Cardiac muscle cell (in vitro differentiated cells and primary cell): ENCODE results near the gene MAST3. TPM values are rescaled to one million over a fixed set of nuclear protein-coding genes. Genes with fewer than 3 reads are reported as not detected.

Experiments used
- DNase-seq, 2 donors: peaks; one replicate each; pipeline versions ENCODE4 v3.0.0 to v3.0.0-alpha.2; 2010 to 2017; ENCODE audit warnings: low read depth in 1 of 2, low spot score in 1 of 2
- H3K27ac ChIP-seq: fragments of 200-600 bp; sonication (generic); 2 replicates; pipeline ENCODE4 v1.5.1; 2016
- H3K27me3 ChIP-seq: fragments of 200-600 bp; sonication (generic); 2 replicates; pipeline ENCODE4 v1.6.0; 2016; ENCODE audit warnings: control low read depth
- H3K36me3 ChIP-seq: fragments of 200-600 bp; sonication (generic); 2 replicates; pipeline ENCODE4 v1.5.1; 2016; ENCODE audit warnings: control low read depth
- H3K4me1 ChIP-seq: fragments of 200-600 bp; sonication (generic); 2 replicates; pipeline ENCODE4 v1.8.1; 2017; ENCODE audit warnings: low read depth, mild to moderate bottlenecking, mixed run types
- H3K4me3 ChIP-seq: fragments of 200-600 bp; sonication (generic); 2 replicates; pipeline ENCODE4 v1.5.1; 2016; ENCODE audit warnings: mild to moderate bottlenecking
- H3K9me3 ChIP-seq: fragments of 200-600 bp; sonication (generic); 2 replicates; pipeline ENCODE4 v1.5.1; 2017; ENCODE audit warnings: low read depth, mild to moderate bottlenecking, control low read depth
- CTCF ChIP-seq: IDR thresholded peaks from 2 replicates; pipeline ENCODE4 v1.5.1; 2012; ENCODE audit warnings: low read depth, mild to moderate bottlenecking, low read length
- polyA plus RNA-seq: library from polyadenylated mRNA; unstranded; fragments of >200 nt; fragmentation: Nextera tagmentation; extraction: Ambion mirVana; gene quantifications from 2 replicates; pipeline ENCODE4 v1.2.1, GENCODE V29; 2016
- total RNA-seq: library from RNA; depleted of rRNA; stranded (reverse); fragments of >200 nt; gene quantifications from 2 replicates; pipeline ENCODE4 v1.2.3, GENCODE V29; 2016

The MAST3 gene
- total and polyA plus RNA-seq, 2 experiments from 2014 or later: 5.5 to 8.1 TPM

- H3K4me3 ChIP-seq: no peak overlapping the region
- H3K36me3 ChIP-seq: no peaks in the 10 kb centered on the region
- no peaks in the 10 kb centered on the region for H3K9me3 ChIP-seq
- H3K27ac ChIP-seq: no peak overlapping the region
- no peak for DNase-seq
- H3K27me3 ChIP-seq: no peaks in the 10 kb centered on the region
- no peak for TF ChIP-seq CTCF
- peaks cover 7% of the 10 kb centered on the region for H3K4me1 ChIP-seq
These were observed 92.7 kb downstream of the MAST3 start for GRCh38 chr19:18190278-18190677.

- Histone ChIP-seq H3K27me3 (no peaks in the 10 kb centered on the region), H3K9me3 (no peaks in the 10 kb centered on the region), H3K4me1 (peaks cover 7% of the 10 kb centered on the region), H3K36me3 (no peaks in the 10 kb centered on the region), H3K27ac (peak overlapping the region; percentile 74), H3K4me3 (no peak overlapping the region)
- TF ChIP-seq CTCF: no peak
- DNase-seq: no peak
These were observed 94.1 kb downstream of the MAST3 start for GRCh38 chr19:18191640-18192062.

GRCh38 chr19:18192673-18193387 lies 95.3 kb downstream of the MAST3 start, which contains the start of gene MPV17L2:
TSS of gene MPV17L2 (plus strand) at chr19:18193218. CDS start at chr19:18193282, 64 bp downstream.
- peak within 1 kb of the TSS; percentile 64 for H3K4me3 ChIP-seq
- H3K36me3 ChIP-seq: no peaks in the 10 kb centered on the region
- H3K9me3 ChIP-seq: no peaks in the 10 kb centered on the region
- no peaks in the 10 kb centered on the region for H3K27me3 ChIP-seq
- peak within 1 kb of the TSS; percentile 74 for H3K27ac ChIP-seq
- DNase-seq: peak; percentile 100
- H3K4me1 ChIP-seq: peaks cover 7% of the 10 kb centered on the region
- no peak for TF ChIP-seq CTCF

- Histone ChIP-seq H3K4me1 (peaks cover 7% of the 10 kb centered on the region), H3K27me3 (no peaks in the 10 kb centered on the region), H3K36me3 (peaks cover 5% of the 10 kb centered on the region), H3K27ac (peak overlapping the region; percentile 60), H3K4me3 (peak overlapping the region; percentile 64), H3K9me3 (no peaks in the 10 kb centered on the region)
- TF ChIP-seq CTCF: no peak
- peak in 1 of 2 donors; percentile 35 for DNase-seq
These were observed 96.0 kb downstream of the MAST3 start for GRCh38 chr19:18193388-18194180.

- peaks cover 7% of the 10 kb centered on the region for H3K4me1 ChIP-seq
- peaks cover 6% of the 10 kb centered on the region for H3K36me3 ChIP-seq
- H3K27me3 ChIP-seq: no peaks in the 10 kb centered on the region
- TF ChIP-seq CTCF: no peak
- DNase-seq: no peak
- no peaks in the 10 kb centered on the region for H3K9me3 ChIP-seq
- no peak overlapping the region for H3K27ac ChIP-seq
- peak overlapping the region; percentile 64 for H3K4me3 ChIP-seq
These were observed 96.6 kb downstream of the MAST3 start for GRCh38 chr19:18194181-18194530.
